ENCODE measurements around the gene NR2F2. TPM values are rescaled to one million over a fixed set of nuclear protein-coding genes. Genes with fewer than 3 reads are reported as not detected.
A peak's percentile ranks its signal among the peaks of the same experiment; 100 is the strongest.

Gene NR2F2
- total RNA-seq = not detected in 2 replicates

DNA sequence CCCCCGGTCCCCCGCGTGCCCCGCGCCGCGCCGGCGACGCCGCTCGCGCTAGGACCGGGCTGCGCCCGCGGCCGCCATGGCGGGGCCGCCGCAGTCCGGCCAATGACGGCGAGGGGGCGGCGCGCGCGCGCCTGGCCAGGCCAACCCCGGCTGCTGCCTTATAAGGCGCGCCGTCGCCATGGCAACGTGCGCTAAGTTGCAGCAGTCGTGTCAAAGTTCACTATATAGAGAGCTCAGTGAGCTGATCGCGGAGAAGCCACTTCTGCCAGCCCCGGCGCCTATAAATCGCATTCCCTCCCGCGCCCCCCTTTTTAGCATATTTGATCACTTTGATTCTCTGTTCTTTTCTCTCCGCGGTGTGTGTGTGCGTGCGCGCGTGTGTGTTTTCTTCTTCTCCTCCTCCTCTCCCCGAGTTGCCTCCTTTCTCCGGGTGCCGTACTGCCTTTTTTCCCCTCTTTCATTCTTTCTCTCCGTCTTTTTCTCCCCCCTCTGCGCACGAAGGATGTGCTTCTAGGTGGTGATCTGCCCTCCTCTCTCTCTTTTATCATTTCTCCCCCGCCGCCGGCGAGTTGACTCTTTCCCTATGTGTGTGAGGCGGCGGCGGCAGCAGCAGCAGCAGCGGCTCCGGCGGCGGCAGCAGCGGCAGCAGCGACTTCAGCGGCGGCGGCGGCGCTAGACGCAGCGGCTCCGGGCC lies at the start of gene NR2F2:
Gene NR2F2, plus strand, starts transcription at position 251 of the 694 bp plus-strand sequence. CDS start 1,406 bp downstream, outside the sequence.
- no peak within 1 kb of the TSS for H3K27ac Mint-ChIP-seq
- ChIA-PET CTCF (no interaction called here), POLR2A (interaction anchor here (0.6 kb wide), 1 partner anchor 8 kb away, joined by 4 read pairs; no protein-coding TSS in a partner anchor)
- ATAC-seq (ENCODE audit: low read depth) (peak; percentile 25), DNase-seq (no peak)
- no peaks in the 10 kb centered on the region for H3K9me3 Mint-ChIP-seq
- H3K36me3 Mint-ChIP-seq (ENCODE audit: low read depth) = no peaks in the 10 kb centered on the region
- peak within 1 kb of the TSS; percentile 71 for H3K4me3 Mint-ChIP-seq
- intact Hi-C loops (cut with micrococcal nuclease) = no loop called here
- peaks cover 25% of the 10 kb centered on the region for H3K4me1 Mint-ChIP-seq
- peaks cover 62% of the 10 kb centered on the region for H3K27me3 Mint-ChIP-seq
- TF ChIP-seq, protein P1, sequence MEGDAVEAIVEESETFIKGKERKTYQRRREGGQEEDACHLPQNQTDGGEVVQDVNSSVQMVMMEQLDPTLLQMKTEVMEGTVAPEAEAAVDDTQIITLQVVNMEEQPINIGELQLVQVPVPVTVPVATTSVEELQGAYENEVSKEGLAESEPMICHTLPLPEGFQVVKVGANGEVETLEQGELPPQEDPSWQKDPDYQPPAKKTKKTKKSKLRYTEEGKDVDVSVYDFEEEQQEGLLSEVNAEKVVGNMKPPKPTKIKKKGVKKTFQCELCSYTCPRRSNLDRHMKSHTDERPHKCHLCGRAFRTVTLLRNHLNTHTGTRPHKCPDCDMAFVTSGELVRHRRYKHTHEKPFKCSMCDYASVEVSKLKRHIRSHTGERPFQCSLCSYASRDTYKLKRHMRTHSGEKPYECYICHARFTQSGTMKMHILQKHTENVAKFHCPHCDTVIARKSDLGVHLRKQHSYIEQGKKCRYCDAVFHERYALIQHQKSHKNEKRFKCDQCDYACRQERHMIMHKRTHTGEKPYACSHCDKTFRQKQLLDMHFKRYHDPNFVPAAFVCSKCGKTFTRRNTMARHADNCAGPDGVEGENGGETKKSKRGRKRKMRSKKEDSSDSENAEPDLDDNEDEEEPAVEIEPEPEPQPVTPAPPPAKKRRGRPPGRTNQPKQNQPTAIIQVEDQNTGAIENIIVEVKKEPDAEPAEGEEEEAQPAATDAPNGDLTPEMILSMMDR (IDR thresholded peaks at IDR 0.05) = no peak

DNA sequence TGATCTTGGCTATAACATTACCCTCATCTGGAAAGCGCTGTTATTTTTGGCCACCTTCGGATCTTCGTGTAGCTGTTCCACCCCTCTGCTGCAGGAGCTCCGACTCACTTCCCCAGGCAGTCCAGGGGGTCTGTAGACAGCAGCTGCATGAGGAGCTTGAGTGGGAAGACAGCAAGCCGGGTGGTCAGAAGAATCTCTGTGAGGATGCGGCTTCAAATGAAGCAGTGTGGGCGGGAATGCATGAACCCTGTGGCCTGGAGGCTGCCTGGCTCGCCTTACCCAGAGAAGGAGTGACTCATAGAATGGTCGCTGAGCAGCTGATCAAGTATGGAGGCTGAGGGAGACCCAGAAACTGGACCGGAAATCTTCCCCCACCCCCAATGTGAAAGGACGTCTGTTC lies 45.2 kb upstream of the NR2F2 start:
- no peak for ATAC-seq (ENCODE audit: low read depth)
- CTCF ChIA-PET = no interaction called here
- Mint-ChIP-seq H3K4me3 (no peak overlapping the region), H3K27ac (no peak overlapping the region), H3K9me3 (peaks cover 15% of the 10 kb centered on the region), H3K27me3 (no peaks in the 10 kb centered on the region), H3K4me1 (no peaks in the 10 kb centered on the region), H3K36me3 (ENCODE audit: low read depth) (no peaks in the 10 kb centered on the region)
- DNase-seq = no peak
- TF ChIP-seq, protein P1 (IDR thresholded peaks at IDR 0.05) = no peak
- intact Hi-C loops (cut with micrococcal nuclease) = no loop called here
- POLR2A ChIA-PET = no interaction called here

DNA sequence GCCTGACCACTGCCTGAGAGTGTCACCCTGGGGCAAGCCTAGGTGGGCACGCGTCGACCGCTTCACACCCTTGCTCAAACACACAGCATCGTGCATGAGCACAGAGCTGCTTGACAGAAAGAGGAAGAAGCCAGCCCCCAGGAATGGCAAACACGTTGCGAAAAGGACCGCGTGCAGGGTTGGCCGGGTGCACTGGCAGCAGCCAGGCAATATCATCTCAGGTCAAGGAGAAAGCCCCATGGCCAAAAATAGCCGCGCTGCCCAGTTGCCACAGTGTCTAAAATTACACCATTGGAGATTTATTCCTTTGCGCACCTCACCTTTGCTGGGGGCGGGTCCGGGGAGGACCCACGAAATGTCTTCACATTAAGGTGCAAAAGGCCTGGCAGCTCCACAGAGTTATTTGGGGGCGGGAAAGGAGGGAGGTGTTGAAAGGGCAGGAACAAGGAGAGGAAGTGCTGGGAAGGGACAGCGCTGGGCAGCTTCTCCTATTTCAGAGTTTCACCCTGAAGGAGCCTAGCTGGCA lies 44.7 kb upstream of the NR2F2 start:
- DNase-seq (no peak), ATAC-seq (ENCODE audit: low read depth) (no peak)
- TF ChIP-seq, protein P1 (IDR thresholded peaks at IDR 0.05) = no peak
- Mint-ChIP-seq H3K9me3 (peaks cover 16% of the 10 kb centered on the region), H3K4me1 (no peaks in the 10 kb centered on the region), H3K27me3 (no peaks in the 10 kb centered on the region), H3K36me3 (ENCODE audit: low read depth) (no peaks in the 10 kb centered on the region), H3K27ac (no peak overlapping the region), H3K4me3 (no peak overlapping the region)
- ChIA-PET CTCF (no interaction called here), POLR2A (no interaction called here)
- intact Hi-C loops (cut with micrococcal nuclease) = no loop called here

DNA sequence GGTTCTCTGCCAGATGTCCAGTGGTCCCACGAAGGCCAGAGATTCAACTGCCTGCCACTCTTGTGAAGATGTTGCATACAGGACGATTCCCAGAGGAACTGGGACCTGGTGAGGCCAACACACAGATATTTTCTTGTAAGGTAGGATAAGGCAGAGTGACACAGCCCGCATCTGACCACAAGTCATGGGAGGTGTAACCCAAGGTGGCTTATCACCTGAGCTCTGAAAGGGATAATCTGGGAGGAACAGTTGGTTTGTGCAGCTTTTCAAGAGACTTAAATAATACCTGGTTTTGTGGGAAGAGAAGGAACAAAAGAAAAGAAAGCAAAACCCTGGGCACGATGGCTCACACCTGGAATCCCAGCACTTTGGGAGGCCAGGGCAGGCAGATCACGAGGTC lies 39.8 kb upstream of the NR2F2 start:
- H3K36me3 Mint-ChIP-seq (ENCODE audit: low read depth) = no peaks in the 10 kb centered on the region
- H3K4me1 Mint-ChIP-seq = no peaks in the 10 kb centered on the region
- DNase-seq (no peak), ATAC-seq (ENCODE audit: low read depth) (no peak)
- CTCF ChIA-PET = no interaction called here
- intact Hi-C loops (cut with micrococcal nuclease) = no loop called here
- H3K4me3 Mint-ChIP-seq = no peak overlapping the region
- TF ChIP-seq, protein P1 (IDR thresholded peaks at IDR 0.05) = no peak
- H3K27ac Mint-ChIP-seq = no peak overlapping the region
- H3K9me3 Mint-ChIP-seq = peaks cover 6% of the 10 kb centered on the region
- POLR2A ChIA-PET = no interaction called here
- H3K27me3 Mint-ChIP-seq = no peaks in the 10 kb centered on the region

DNA sequence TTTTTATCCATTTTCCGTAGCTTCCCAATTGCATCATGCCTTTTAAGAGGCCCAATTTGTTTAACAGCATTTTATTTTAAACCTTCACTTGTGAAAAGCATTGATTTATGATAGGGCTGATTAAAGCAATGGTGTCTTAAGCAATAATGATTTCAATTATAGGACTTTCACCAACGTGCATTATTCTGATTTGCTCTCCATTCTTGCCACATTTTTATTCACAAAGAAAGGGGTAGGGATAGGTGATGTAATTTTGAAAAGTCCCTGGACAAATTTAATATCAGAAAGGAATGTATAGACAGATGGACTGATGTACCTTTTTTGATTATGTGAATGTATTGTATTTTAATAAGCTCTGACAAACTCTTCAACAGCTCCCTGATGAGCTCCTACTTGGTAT lies 37.9 kb upstream of the NR2F2 start:
- Mint-ChIP-seq H3K4me3 (no peak overlapping the region), H3K36me3 (ENCODE audit: low read depth) (no peaks in the 10 kb centered on the region), H3K27me3 (no peaks in the 10 kb centered on the region), H3K9me3 (peaks cover 7% of the 10 kb centered on the region), H3K27ac (no peak overlapping the region), H3K4me1 (no peaks in the 10 kb centered on the region)
- CTCF ChIA-PET = no interaction called here
- no peak for DNase-seq
- no peak for ATAC-seq (ENCODE audit: low read depth)
- POLR2A ChIA-PET = no interaction called here
- intact Hi-C loops (cut with micrococcal nuclease) = no loop called here
- TF ChIP-seq, protein P1 (IDR thresholded peaks at IDR 0.05) = no peak
